Spleen (tissue), 7 donors: ENCODE data around the gene NIBAN1.

Experiments used
- POLR2A ChIP-seq, 3 donors: fragments of 450-650 bp; IDR thresholded peaks; one replicate each; pipeline ENCODE4 v1.5.1; 2017; ENCODE audit warnings: antibody characterized with exemption in 3 of 3, mild to moderate bottlenecking in 1 of 3
- POLR2AphosphoS5 ChIP-seq, 3 donors: sonication (generic); formaldehyde crosslinking; IDR thresholded peaks; one replicate each; pipeline ENCODE4 v1.5.1; 2017; ENCODE audit warnings: antibody characterized with exemption in 3 of 3
- TF ChIP-seq, protein P1 (sequence below), 11 experiments: fragments of 200-600 bp in 7 of 11; fragments of 450-650 bp in 4 of 11; sonication (generic) in 4 of 11; IDR thresholded peaks in 8 of 11; conservative IDR thresholded peaks in 3 of 11; 1 replicate in 7 of 11; 2 replicates in 4 of 11; pipeline versions ENCODE4 v1.4.0 to v1.8.0; 2016 to 2021; ENCODE audit warnings: antibody characterized with exemption in 11 of 11, inconsistent platforms in 4 of 11, mild to moderate bottlenecking in 1 of 11
- donor health status: DM: no; HTN: no; CAD: no; lungs with moderate emphysema.
- donor health status: DM: no; HTN: no; CAD: no.
- donor health status: DM: no; HTN: no; CAD: no.

GRCh38 chr1:184931566-184931965 lies 42.7 kb downstream of the NIBAN1 start:
- TF ChIP-seq POLR2A (IDR thresholded peaks at IDR 0.05) (no peak), POLR2AphosphoS5 (IDR thresholded peaks at IDR 0.05) (no peak)
- TF ChIP-seq, protein P1, sequence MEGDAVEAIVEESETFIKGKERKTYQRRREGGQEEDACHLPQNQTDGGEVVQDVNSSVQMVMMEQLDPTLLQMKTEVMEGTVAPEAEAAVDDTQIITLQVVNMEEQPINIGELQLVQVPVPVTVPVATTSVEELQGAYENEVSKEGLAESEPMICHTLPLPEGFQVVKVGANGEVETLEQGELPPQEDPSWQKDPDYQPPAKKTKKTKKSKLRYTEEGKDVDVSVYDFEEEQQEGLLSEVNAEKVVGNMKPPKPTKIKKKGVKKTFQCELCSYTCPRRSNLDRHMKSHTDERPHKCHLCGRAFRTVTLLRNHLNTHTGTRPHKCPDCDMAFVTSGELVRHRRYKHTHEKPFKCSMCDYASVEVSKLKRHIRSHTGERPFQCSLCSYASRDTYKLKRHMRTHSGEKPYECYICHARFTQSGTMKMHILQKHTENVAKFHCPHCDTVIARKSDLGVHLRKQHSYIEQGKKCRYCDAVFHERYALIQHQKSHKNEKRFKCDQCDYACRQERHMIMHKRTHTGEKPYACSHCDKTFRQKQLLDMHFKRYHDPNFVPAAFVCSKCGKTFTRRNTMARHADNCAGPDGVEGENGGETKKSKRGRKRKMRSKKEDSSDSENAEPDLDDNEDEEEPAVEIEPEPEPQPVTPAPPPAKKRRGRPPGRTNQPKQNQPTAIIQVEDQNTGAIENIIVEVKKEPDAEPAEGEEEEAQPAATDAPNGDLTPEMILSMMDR (IDR thresholded peaks at IDR 0.05 in 8 of 11, conservative IDR thresholded peaks at IDR 0.05 in 3 of 11) = no peak
